Measurements from ENCODE around the gene SRM.
"Not testable (repeated sequence)": the region's sequence is repeated elsewhere in the genome, so short reads cannot be mapped to it uniquely, and the experiment has no call there.

SRM gene

GRCh38 chr1:11046270-11046566 is 13.6 kb downstream of the SRM start:
- H3K4me1 ChIP-seq (ENCODE audit: control insufficient read depth in 2 of 2, insufficient read depth in 2 of 2, low read length in 2 of 2) = no peaks in the 10 kb centered on the region
- no peak overlapping the region for H3K27ac ChIP-seq (ENCODE audit: low read depth in 2 of 2, low read length in 2 of 2)
- no peaks in the 10 kb centered on the region for H3K27me3 ChIP-seq (ENCODE audit: control insufficient read depth in 2 of 2, insufficient read depth in 2 of 2, low read length in 2 of 2)
- no peaks in the 10 kb centered on the region for H3K36me3 ChIP-seq (ENCODE audit: control insufficient read depth in 2 of 2, insufficient read depth in 2 of 2, low read length in 2 of 2)
- no peak overlapping the region for H3K4me3 ChIP-seq (ENCODE audit: low read length in 2 of 2)
- H3K9me3 ChIP-seq (ENCODE audit: control insufficient read depth in 2 of 2, low read length in 2 of 2) = no peaks in the 10 kb centered on the region
- H3K9ac ChIP-seq (ENCODE audit: low read depth in 1 of 2, low read length in 2 of 2) = no peak overlapping the region

DNA sequence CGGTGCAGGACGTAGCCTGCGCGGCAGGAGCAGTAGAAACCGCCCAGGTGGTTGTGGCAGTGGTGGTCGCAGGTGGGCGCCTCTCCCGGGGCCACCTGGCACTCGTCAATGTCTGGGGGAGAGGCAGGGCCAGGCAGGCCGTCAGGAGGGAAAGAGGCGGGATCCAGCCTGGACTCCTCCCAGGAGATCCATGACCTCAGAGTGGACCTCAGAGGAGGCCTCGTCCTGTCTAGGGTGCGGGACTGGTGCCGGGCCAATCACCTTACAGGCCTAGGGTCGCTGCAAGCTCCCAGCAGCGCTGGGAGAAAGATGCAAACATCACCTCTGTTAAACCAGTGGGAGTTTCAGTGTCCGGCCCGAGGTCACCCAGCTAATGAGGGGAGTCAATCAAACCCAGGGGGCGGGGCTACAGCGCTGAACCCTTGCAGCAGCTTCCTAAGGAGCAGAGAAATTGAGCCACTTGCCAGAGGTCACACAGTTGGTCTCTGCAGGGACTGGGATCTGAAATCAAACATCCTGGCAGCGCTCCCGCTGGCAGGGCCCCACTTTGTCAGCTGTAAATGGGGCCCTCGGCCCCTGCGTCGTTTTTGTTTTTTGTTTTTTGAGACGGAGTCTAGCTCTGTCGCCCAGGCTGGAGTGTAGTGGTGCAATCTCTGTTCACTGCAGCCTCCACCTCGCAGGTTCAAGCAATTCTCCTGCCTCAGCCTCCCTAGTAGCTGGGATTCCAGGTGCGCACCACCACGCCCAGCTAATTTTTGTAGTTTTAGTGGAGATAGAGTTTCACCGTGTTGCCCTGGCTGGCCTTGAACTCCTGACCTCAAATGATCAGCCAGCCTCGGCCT is 14.2 kb downstream of the SRM start:
- H3K9me3 ChIP-seq (ENCODE audit: control insufficient read depth in 2 of 2, low read length in 2 of 2) = no peaks in the 10 kb centered on the region
- H3K4me1 ChIP-seq (ENCODE audit: control insufficient read depth in 2 of 2, insufficient read depth in 2 of 2, low read length in 2 of 2) = no peaks in the 10 kb centered on the region
- no peaks in the 10 kb centered on the region for H3K27me3 ChIP-seq (ENCODE audit: control insufficient read depth in 2 of 2, insufficient read depth in 2 of 2, low read length in 2 of 2)
- H3K4me3 ChIP-seq (ENCODE audit: low read length in 2 of 2) = no peak overlapping the region
- H3K9ac ChIP-seq (ENCODE audit: low read depth in 1 of 2, low read length in 2 of 2) = no peak overlapping the region
- H3K36me3 ChIP-seq (ENCODE audit: control insufficient read depth in 2 of 2, insufficient read depth in 2 of 2, low read length in 2 of 2) = no peaks in the 10 kb centered on the region
- H3K27ac ChIP-seq (ENCODE audit: low read depth in 2 of 2, low read length in 2 of 2) = no peak overlapping the region

GRCh38 chr1:11044849-11045427 is 14.9 kb downstream of the SRM start:
- H3K4me1 ChIP-seq (ENCODE audit: control insufficient read depth in 2 of 2, insufficient read depth in 2 of 2, low read length in 2 of 2) = no peaks in the 10 kb centered on the region
- H3K27ac ChIP-seq (ENCODE audit: low read depth in 2 of 2, low read length in 2 of 2) = no peak overlapping the region
- no peaks in the 10 kb centered on the region for H3K27me3 ChIP-seq (ENCODE audit: control insufficient read depth in 2 of 2, insufficient read depth in 2 of 2, low read length in 2 of 2)
- no peak overlapping the region for H3K4me3 ChIP-seq (ENCODE audit: low read length in 2 of 2)
- H3K36me3 ChIP-seq (ENCODE audit: control insufficient read depth in 2 of 2, insufficient read depth in 2 of 2, low read length in 2 of 2) = no peaks in the 10 kb centered on the region
- no peaks in the 10 kb centered on the region for H3K9me3 ChIP-seq (ENCODE audit: control insufficient read depth in 2 of 2, low read length in 2 of 2)
- no peak overlapping the region for H3K9ac ChIP-seq (ENCODE audit: low read depth in 1 of 2, low read length in 2 of 2)

DNA sequence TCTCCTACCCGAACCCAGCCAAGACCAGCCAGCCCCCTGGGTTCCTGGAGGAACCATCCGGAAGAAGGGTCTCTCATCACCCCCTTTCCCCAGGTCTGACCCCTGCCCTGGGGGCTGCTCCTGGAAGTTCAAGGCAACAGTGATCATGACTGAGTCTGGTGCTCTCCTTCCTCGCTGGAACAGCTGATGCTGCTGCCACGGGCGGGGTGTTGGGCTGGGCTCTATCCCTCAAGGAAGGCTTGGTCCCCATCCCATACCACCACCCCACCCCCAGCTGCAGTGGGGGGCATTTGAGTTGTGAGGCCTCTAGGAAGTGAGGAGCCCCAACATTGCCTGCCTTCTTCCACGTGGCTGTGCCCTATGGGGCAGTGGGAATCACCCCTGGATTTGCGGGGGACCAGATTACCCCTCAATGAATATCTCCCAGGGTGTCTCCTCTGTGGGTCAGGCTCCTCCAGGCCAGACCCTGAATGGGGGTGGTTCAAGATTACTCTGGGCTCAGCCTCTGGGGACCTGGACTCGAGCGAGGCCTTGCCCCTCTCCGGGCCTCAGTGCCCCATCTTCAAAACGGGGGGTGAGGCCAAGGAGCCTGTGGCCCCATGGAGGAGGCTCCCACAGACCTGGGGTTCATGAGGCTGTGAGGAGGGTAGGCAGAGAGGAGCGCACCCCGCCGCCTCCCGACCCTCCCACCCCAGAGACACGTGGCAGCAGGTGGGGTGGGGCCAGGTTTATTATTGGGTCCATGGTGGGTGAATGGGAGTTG is 15.6 kb downstream of the SRM start:
- H3K4me3 ChIP-seq (ENCODE audit: low read length in 2 of 2) = no peak overlapping the region
- no peak overlapping the region for H3K27ac ChIP-seq (ENCODE audit: low read depth in 2 of 2, low read length in 2 of 2)
- no peaks in the 10 kb centered on the region for H3K4me1 ChIP-seq (ENCODE audit: control insufficient read depth in 2 of 2, insufficient read depth in 2 of 2, low read length in 2 of 2)
- no peaks in the 10 kb centered on the region for H3K27me3 ChIP-seq (ENCODE audit: control insufficient read depth in 2 of 2, insufficient read depth in 2 of 2, low read length in 2 of 2)
- H3K9me3 ChIP-seq (ENCODE audit: control insufficient read depth in 2 of 2, low read length in 2 of 2) = no peaks in the 10 kb centered on the region
- no peak overlapping the region for H3K9ac ChIP-seq (ENCODE audit: low read depth in 1 of 2, low read length in 2 of 2)
- H3K36me3 ChIP-seq (ENCODE audit: control insufficient read depth in 2 of 2, insufficient read depth in 2 of 2, low read length in 2 of 2) = no peaks in the 10 kb centered on the region

GRCh38 chr1:11042995-11043874 is 16.6 kb downstream of the SRM start:
- no peaks in the 10 kb centered on the region for H3K27me3 ChIP-seq (ENCODE audit: control insufficient read depth in 2 of 2, insufficient read depth in 2 of 2, low read length in 2 of 2)
- H3K27ac ChIP-seq (ENCODE audit: low read depth in 2 of 2, low read length in 2 of 2) = no peak overlapping the region
- H3K9ac ChIP-seq (ENCODE audit: low read depth in 1 of 2, low read length in 2 of 2) = no peak overlapping the region
- H3K4me1 ChIP-seq (ENCODE audit: control insufficient read depth in 2 of 2, insufficient read depth in 2 of 2, low read length in 2 of 2) = no peaks in the 10 kb centered on the region
- no peak overlapping the region for H3K4me3 ChIP-seq (ENCODE audit: low read length in 2 of 2)
- no peaks in the 10 kb centered on the region for H3K36me3 ChIP-seq (ENCODE audit: control insufficient read depth in 2 of 2, insufficient read depth in 2 of 2, low read length in 2 of 2)
- no peaks in the 10 kb centered on the region for H3K9me3 ChIP-seq (ENCODE audit: control insufficient read depth in 2 of 2, low read length in 2 of 2)

DNA sequence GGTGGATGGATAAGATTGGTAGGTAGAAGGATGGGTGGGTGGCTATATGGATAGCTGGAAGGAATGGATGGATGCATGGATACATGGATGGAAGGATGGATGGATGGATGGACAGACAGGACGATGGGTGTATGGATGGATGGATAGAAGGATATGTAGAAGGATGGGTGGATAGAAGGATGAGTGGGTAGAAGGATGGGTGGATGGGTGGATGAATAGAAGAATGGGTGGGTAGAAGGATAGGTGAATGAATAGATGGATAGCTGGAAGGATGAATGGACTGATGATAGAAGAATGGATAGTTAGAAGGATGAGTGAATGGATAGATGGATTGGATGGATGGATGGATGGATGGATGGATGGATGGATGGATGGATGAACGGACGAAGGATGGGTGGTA is 17.8 kb downstream of the SRM start:
- Histone ChIP-seq H3K36me3 (ENCODE audit: control insufficient read depth in 2 of 2, insufficient read depth in 2 of 2, low read length in 2 of 2) (no peaks in the 10 kb centered on the region), H3K27ac (ENCODE audit: low read depth in 2 of 2, low read length in 2 of 2) (no peak overlapping the region), H3K27me3 (ENCODE audit: control insufficient read depth in 2 of 2, insufficient read depth in 2 of 2, low read length in 2 of 2) (no peaks in the 10 kb centered on the region), H3K4me1 (ENCODE audit: control insufficient read depth in 2 of 2, insufficient read depth in 2 of 2, low read length in 2 of 2) (no peaks in the 10 kb centered on the region), H3K4me3 (ENCODE audit: low read length in 2 of 2) (no peak overlapping the region), H3K9ac (ENCODE audit: low read depth in 1 of 2, low read length in 2 of 2) (no peak overlapping the region), H3K9me3 (ENCODE audit: control insufficient read depth in 2 of 2, low read length in 2 of 2) (no peaks in the 10 kb centered on the region)

GRCh38 chr1:11041048-11041447 is 18.8 kb downstream of the SRM start:
- H3K27ac ChIP-seq (ENCODE audit: low read depth in 2 of 2, low read length in 2 of 2) = no peak overlapping the region
- no peak overlapping the region for H3K9ac ChIP-seq (ENCODE audit: low read depth in 1 of 2, low read length in 2 of 2)
- H3K4me3 ChIP-seq (ENCODE audit: low read length in 2 of 2) = no peak overlapping the region
- no peaks in the 10 kb centered on the region for H3K9me3 ChIP-seq (ENCODE audit: control insufficient read depth in 2 of 2, low read length in 2 of 2)
- H3K36me3 ChIP-seq (ENCODE audit: control insufficient read depth in 2 of 2, insufficient read depth in 2 of 2, low read length in 2 of 2) = no peaks in the 10 kb centered on the region
- no peaks in the 10 kb centered on the region for H3K27me3 ChIP-seq (ENCODE audit: control insufficient read depth in 2 of 2, insufficient read depth in 2 of 2, low read length in 2 of 2)
- H3K4me1 ChIP-seq (ENCODE audit: control insufficient read depth in 2 of 2, insufficient read depth in 2 of 2, low read length in 2 of 2) = no peaks in the 10 kb centered on the region

DNA sequence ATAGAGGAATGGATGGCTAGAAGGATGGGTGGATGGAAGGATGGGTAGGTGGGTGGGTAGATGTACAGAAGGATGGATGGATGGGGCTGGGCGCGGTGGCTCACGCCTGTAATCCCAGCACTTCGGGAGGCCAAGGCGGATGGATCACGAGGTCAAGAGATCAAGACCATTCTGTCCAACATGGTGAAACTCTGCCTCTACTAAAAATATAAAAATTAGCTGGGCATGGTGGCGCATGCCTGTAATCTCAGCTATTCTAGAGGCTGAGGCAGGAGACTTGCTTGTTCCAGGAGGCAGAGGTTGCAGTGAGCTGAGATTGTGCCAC is 19.8 kb downstream of the SRM start:
- H3K4me1 ChIP-seq (ENCODE audit: control insufficient read depth in 2 of 2, insufficient read depth in 2 of 2, low read length in 2 of 2); H3K36me3 ChIP-seq (ENCODE audit: control insufficient read depth in 2 of 2, insufficient read depth in 2 of 2, low read length in 2 of 2); H3K9me3 ChIP-seq (ENCODE audit: control insufficient read depth in 2 of 2, low read length in 2 of 2); H3K27me3 ChIP-seq (ENCODE audit: control insufficient read depth in 2 of 2, insufficient read depth in 2 of 2, low read length in 2 of 2); H3K9ac ChIP-seq (ENCODE audit: low read depth in 1 of 2, low read length in 2 of 2); H3K4me3 ChIP-seq (ENCODE audit: low read length in 2 of 2); H3K27ac ChIP-seq (ENCODE audit: low read depth in 2 of 2, low read length in 2 of 2): not testable (repeated sequence)

DNA sequence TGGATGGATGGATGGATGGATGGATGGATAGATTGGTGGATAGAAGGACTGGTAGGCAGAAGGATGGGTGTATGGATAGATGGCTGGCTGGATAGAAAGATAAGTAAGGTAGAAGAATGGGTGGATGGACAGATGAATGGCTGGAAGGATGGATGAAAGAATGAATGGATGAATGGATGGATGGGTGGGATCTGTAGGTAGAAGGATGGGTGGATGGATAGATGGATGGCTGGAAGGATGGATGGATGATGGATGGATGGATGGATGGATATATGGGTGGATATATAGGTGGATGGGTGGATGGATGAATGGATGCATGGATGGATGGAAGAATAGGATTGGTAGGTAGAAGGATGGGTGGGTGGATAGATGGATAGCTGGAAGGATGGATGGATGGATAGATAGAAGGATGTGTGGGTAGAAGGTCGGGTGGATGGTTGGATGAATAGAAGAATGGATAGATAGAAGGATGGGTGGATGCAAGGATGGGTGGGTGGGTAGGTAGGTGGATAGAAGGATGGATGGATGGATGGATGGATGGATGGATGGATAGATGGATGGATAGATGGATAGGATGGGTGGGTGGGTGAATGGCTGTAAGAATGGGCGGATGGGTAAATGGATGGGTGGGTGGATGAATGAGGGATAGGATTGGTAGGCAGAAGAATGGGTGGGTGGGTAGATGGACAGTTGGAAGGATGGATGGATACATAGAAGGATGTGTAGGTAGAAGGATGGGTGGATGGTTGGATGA is 20.3 kb downstream of the SRM start:
- Histone ChIP-seq H3K36me3 (ENCODE audit: control insufficient read depth in 2 of 2, insufficient read depth in 2 of 2, low read length in 2 of 2) (no peaks in the 10 kb centered on the region), H3K4me1 (ENCODE audit: control insufficient read depth in 2 of 2, insufficient read depth in 2 of 2, low read length in 2 of 2) (no peaks in the 10 kb centered on the region), H3K9ac (ENCODE audit: low read depth in 1 of 2, low read length in 2 of 2) (no peak overlapping the region), H3K27me3 (ENCODE audit: control insufficient read depth in 2 of 2, insufficient read depth in 2 of 2, low read length in 2 of 2) (no peaks in the 10 kb centered on the region), H3K4me3 (ENCODE audit: low read length in 2 of 2) (no peak overlapping the region), H3K27ac (ENCODE audit: low read depth in 2 of 2, low read length in 2 of 2) (no peak overlapping the region), H3K9me3 (ENCODE audit: control insufficient read depth in 2 of 2, low read length in 2 of 2) (no peaks in the 10 kb centered on the region)
